ENCODE results near the gene LGI1.
"Not testable (repeated sequence)": the region's sequence is repeated elsewhere in the genome, so short reads cannot be mapped to it uniquely, and the experiment has no call there.

LGI1 gene

DNA sequence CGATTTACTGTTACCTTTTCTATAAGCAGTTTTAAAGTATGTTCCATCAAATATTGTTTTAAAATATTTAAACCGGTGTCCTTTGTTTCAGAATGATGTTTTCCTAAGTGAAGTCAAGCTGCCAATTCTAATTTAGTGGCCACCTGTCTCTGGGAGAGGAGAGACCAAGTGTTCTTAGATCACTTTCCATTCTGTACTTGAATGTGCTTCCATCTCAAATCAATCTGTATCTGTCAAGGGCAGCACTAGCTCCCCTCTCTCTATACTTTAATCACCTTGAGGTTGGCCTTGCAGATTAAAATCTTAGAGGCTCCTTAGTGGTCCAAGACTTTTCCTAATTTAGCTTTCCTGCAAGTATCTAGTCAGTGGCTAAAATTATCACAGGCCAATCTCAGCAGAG lies 49.6 kb downstream of the LGI1 start:
- no peak for DNase-seq

- DNase-seq = no peak
Measured at GRCh38 chr10:93812659-93813338, 55.1 kb downstream of the LGI1 start.

DNA sequence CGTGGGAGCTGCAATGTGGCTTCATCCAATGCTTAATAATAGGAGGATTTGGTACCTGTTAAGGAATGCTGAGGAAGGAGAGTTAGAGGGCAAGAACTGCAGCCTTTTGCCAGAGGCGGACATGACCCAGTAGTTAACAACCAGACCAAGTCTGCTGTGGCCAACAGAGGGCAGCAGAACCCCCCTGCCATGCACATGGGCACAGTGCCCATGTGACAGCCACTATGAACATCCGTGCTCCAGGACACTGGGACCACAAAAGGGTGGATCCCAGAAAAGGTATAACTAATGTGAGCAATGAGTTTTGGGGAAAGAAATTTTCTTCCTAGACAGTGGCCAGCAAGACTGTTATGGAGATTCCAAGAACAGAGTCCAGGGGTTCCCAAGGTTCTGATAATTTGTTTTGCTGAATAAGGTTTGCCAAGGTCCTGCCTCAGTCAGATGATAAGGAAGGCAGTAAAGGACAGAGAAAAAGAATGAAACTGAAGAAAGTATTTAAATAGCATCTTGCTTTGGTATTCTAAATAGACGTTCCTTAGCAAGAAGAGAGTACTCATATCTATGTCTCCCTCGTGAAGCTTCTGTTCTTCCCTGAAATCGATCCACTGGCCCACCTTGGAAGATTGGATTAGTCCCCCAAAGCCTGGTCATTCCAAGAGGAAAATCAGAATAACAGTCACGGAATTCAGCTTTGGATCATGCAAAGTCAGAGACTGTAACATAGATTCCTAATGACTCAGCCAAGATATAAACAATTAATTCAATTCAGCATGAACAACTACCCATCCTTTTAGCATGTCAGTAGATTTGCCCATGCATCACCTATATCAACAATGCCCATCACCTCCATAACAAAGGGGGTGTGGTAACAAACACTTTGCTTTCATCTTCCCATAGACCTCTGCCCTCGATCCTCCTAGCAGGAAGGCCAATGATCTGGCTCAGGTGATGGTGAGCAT lies 56.0 kb downstream of the LGI1 start:
- peak; percentile 74 for DNase-seq

DNA sequence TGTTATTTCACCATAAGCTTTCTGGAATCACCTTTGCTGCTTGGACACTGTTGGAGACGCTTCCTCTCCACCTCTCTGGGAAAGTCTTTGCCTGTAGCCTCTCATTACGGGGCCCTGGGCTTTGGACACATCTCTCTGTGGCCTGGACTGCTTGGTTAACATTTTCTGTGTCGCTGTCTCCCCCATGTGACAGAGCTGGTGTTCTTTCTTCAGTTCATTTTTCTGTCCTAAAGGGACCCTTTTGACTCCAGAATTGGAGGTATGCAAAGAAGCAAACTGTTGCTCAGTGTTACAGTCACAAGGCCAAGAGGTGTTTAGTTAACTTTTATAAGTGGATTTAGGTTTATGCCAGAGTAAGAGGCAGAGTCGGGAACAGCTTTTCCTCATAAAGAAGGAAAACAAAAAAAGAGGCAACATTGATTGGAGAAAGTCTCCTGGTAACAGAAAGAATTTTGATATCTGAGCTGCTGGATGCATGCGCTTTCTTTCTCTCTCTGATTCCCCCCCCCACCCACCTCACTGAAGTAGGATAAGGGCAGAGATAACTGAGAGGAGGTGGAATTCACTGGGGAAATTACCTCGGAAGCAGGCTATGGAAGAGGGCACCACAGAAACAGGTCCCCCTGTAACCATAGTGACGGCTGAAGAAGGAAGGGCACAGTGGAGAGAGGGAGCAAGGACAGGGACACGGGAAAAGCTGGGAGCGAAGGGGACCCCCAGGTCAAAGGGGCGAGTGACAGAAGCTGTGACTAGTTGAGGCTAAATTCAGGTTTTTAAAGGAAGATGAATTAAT lies 57.8 kb downstream of the LGI1 start:
- DNase-seq = no peak

GRCh38 chr10:93816123-93816747 lies 58.5 kb downstream of the LGI1 start:
- DNase-seq = peak; percentile 59

GRCh38 chr10:93818086-93818485 lies 60.4 kb downstream of the LGI1 start:
- DNase-seq = no peak

DNA sequence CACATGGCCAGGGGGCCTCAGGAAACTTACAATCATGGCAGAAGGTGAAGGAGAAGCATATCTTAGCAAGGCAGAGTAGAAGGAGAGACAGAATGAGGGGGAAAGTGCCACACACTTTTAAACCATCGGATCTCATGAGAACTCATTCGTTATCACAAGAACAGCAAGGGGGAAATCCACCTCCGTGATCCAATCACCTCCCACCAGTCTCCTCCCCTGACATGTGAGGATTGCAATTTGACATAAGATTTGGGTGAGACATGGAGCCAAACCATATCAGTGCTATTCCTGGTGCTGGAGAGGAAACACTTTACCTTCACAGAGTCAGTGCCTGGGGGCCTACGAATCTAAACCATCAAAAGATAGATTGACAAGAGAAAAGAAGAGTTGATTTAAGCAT lies 61.8 kb downstream of the LGI1 start:
- no peak for DNase-seq

- no peak for DNase-seq
Measured at GRCh38 chr10:93820434-93820833, 62.7 kb downstream of the LGI1 start.

- no peak for DNase-seq
Measured at GRCh38 chr10:93821051-93821772, 63.5 kb downstream of the LGI1 start.

DNA sequence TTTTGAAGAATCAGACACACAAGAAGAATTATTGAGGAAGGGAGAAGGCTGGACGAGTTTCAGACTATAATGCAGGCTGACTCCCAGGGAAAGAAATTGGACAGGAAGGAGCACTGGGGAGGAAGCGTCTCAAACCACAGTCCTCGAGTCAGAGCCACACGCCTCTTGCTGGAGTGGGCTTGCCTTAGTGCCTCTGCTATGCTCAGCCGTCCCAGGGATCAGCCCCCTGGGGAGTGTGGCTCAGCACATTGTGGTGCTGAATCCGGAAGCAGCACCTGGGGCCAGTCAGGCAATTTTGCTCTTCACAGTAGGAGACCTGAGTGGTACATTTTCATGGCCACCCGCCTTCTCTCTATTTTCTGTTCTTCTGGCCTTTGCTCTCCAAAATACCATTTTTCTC lies 68.6 kb downstream of the LGI1 start:
- no peak for DNase-seq

DNA sequence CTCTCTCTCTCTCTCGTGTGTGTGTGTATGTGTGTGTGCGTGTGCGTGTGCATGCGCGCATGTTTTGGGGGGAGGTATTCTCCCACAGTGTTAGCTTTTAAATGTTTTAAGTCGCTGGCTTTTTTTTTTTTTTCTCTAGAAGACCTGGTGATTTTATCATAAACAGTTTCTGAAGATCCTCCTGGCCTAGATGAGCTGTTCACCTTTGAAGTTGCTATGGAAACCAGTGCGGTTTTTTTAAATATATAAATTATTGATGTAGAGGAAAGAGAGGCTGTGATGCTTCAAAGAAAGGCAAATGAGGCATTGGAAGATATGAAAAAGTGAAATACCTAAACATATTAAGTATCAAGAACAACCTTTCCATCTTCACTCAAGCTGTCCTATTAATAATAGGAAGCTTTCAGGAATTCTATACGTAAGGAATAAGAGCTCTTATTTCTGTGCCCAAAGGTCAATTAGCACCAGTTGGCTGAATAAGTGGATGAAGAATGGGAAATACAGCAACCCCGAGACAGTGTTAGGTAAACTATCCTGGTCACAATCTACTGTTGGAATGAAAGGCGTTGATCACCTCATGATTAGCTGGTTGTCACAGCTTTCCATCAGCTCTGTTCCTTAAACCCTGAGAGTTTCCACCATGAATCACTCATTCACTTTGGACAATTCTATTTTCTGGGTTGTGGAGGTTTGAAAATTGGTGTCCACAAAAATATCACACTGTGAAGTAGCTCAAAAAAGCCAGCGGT lies 69.5 kb downstream of the LGI1 start:
- DNase-seq = no peak

DNA sequence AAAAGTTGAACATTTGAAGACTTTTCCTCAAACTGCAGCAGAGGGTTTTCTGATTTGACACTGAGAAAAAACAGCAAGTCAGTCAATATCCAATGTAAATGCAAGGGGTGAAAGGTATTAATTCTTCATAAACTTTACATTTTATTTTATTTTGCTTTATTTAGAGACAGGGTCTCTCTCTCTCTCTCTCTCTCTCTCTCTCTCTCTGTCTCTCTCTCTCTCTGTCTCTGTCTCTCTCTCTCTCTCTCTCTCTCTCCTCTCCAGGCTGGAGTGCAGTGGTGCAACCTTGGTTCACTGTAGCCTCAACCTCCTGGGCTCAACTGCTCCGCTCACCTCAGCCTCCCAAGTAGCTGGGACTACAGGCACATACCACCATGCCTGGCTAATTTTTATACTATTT lies 73.3 kb downstream of the LGI1 start:
- DNase-seq = not testable (repeated sequence)

GRCh38 chr10:93835770-93836169 lies 78.0 kb downstream of the LGI1 start:
- DNase-seq = no peak

DNA sequence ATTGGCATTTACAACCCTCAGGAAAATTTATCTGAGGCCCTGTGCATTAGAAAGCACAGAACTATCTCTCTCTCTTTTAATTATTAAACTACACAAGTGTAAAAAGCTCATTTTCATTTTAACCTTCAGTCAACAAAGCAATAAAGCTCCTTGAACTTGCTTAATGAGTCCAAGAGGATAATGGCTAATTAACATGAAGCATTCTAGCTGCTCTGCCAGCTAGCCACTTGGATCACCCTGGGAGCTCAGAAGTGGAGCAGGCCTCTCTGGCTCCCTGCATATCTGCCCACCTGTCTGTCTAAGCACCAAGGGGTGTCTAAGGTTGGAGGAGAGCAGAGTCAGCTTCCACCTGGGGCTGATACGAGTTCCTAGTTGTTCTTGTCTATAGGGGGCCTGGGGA lies 80.1 kb downstream of the LGI1 start:
- DNase-seq = no peak

DNA sequence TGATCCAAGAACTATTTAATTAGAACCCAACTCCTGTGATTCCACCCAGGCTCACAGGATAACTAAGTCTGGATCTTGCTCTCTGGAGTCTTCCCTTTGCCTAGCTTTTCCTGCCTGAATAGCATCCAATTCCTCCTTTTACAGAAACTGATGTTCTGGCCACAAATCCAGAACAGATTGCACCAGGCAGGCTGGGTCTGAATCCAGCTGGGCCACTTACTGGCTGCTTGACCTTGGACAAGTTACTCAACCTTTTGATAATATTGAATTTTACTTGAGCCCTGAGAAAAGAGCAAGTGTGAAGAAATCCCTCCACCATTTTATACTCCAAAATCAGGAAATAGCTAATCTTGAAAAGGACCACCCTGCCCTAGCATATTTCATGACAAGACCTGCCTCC lies 80.5 kb downstream of the LGI1 start:
- no peak for DNase-seq

DNA sequence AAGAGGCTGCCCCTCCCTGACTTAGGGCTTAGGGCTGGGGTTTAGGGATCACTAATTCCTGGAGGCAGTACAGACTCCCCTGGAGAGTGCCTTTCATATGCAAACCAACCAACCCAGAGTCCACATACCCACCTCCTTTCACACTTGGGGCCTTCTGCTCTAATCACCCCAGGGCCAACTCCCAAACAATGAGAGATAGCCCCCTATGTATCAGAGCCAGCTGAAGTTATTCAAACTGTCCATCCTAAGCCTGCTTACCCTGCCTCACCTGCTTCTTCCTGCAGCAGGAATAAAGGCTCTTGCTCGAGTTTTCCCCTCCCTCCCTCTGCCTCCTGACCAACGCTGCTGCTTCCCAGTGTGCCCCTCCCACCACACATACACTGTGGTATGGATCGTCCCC lies 84.2 kb downstream of the LGI1 start:
- DNase-seq = no peak

DNA sequence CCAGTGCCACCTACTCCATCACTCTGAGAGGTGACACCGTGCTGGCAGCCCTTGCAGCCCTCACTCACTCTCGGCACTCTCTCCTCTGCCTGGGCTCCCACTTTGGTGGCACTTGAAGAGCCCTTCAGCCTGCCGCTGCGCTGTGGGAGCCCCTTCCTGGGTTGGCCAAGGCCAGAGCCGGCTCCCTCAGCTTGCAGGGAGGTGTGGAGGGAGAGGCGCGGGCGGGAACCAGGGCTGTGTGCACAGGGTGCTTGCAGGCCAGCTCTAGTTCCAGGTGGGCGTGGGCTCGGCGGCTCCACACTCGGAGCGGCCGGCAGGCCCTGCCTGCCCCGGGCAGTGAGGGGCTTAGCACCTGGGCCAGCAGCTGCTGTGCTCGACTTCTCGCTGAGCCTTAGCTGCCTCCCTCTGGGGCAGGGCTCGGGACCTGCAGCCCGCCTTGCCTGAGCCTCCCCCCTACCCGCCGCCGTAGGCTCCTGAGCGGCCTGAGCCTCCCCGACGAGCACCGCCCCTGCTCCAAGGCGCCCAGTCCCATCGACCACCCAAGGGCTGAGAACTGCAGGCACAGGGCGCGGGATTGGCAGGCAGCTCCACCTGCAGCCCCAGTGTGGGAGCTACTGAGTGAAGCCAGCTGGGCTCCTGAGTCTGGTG lies 87.4 kb downstream of the LGI1 start:
- DNase-seq = no peak

Measured in activated CD4-positive, alpha-beta T cell treated with anti-CD3 and anti-CD28 coated beads for 48 hours (primary cell).